Fibroblast of skin of left biceps (primary cell): ENCODE measurements around the gene RFC2.

Experiments
- DNase-seq, 2 experiments: peaks; one replicate each; pipeline ENCODE4 v3.0.0-alpha.2; 2013; ENCODE audit warnings: low read depth in 2 of 2

The RFC2 gene

GRCh38 chr7:74254129-74254857, at the start of gene RFC2:
RFC2 (minus strand) TSS chr7:74254399; CDS start chr7:74254383, 16 bp downstream.
- DNase-seq, result peak; percentile 81 to 85

GRCh38 chr7:74302745-74303221, 48.6 kb upstream of the RFC2 start:
- no peak for DNase-seq

- DNase-seq, result no peak
Observed at GRCh38 chr7:74300926-74301325, 46.7 kb upstream of the RFC2 start.

GRCh38 chr7:74299401-74299800, 45.2 kb upstream of the RFC2 start:
- DNase-seq, result no peak

GRCh38 chr7:74297516-74298233, 43.5 kb upstream of the RFC2 start:
- DNase-seq, result no peak

GRCh38 chr7:74294191-74294998, 40.2 kb upstream of the RFC2 start:
- peak; percentile 79 to 80 for DNase-seq

GRCh38 chr7:74293577-74293908, 39.3 kb upstream of the RFC2 start:
- DNase-seq, result no peak

- no peak for DNase-seq
Observed at GRCh38 chr7:74292757-74293576, 38.8 kb upstream of the RFC2 start.

- no peak for DNase-seq
Observed at GRCh38 chr7:74291535-74291934, 37.3 kb upstream of the RFC2 start.

GRCh38 chr7:74290981-74291441, 36.8 kb upstream of the RFC2 start:
- DNase-seq, result no peak

- no peak for DNase-seq
Observed at GRCh38 chr7:74290553-74290950, 36.4 kb upstream of the RFC2 start.

GRCh38 chr7:74289659-74290552, 35.7 kb upstream of the RFC2 start:
- DNase-seq, result no peak

- peak; percentile 52 to 57 for DNase-seq
Observed at GRCh38 chr7:74289018-74289658, 34.9 kb upstream of the RFC2 start, which contains the start of gene CLIP2. CLIP2 (plus strand) TSS chr7:74289407; CDS start chr7:74317547, 28,140 bp downstream.

GRCh38 chr7:74288034-74288881, 34.1 kb upstream of the RFC2 start:
- no peak for DNase-seq

GRCh38 chr7:74287303-74288033, 33.3 kb upstream of the RFC2 start:
- no peak for DNase-seq

GRCh38 chr7:74286131-74286530, 31.9 kb upstream of the RFC2 start:
- no peak for DNase-seq

- DNase-seq, result no peak
Observed at GRCh38 chr7:74284781-74285259, 30.6 kb upstream of the RFC2 start.

GRCh38 chr7:74283858-74284447, 29.8 kb upstream of the RFC2 start:
- DNase-seq, result no peak
